ENCODE data around the gene DCN. TPM values are rescaled to one million over a fixed set of nuclear protein-coding genes. Genes with fewer than 3 reads are reported as not detected.

The DCN gene
- total RNA-seq, 1 donor from 2014 or later: 843 TPM

DNA sequence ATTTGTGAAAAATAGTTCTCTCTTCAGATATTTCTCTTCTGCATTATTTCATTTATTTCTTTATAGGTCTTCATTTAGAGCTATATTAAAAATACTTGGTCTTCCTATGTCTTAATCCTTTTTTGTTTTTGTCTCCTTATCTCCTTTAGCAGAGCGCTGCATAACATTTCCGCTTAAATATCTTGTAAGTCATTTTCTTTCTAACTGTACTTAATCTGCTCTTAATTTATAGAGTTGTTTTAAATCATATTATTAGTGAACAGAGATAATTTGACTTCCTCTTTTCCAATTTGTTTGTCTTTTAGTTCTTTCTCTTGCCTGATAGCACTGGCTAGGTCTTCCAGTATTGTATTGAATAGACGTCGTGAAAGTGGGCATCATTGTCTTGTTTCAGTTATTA is 89.3 kb downstream of the DCN start:
- ATAC-seq (no peak), DNase-seq (no peak)
- Histone ChIP-seq H3K27me3 (ENCODE audit: low read depth) (no peaks in the 10 kb centered on the region), H3K4me3 (no peak overlapping the region), H3K36me3 (no peaks in the 10 kb centered on the region), H3K4me1 (no peaks in the 10 kb centered on the region), H3K27ac (no peak overlapping the region), H3K9me3 (peaks cover 7% of the 10 kb centered on the region)
- intact Hi-C loops (cut with DNase I): no loop called here
- TF ChIP-seq, protein P1, sequence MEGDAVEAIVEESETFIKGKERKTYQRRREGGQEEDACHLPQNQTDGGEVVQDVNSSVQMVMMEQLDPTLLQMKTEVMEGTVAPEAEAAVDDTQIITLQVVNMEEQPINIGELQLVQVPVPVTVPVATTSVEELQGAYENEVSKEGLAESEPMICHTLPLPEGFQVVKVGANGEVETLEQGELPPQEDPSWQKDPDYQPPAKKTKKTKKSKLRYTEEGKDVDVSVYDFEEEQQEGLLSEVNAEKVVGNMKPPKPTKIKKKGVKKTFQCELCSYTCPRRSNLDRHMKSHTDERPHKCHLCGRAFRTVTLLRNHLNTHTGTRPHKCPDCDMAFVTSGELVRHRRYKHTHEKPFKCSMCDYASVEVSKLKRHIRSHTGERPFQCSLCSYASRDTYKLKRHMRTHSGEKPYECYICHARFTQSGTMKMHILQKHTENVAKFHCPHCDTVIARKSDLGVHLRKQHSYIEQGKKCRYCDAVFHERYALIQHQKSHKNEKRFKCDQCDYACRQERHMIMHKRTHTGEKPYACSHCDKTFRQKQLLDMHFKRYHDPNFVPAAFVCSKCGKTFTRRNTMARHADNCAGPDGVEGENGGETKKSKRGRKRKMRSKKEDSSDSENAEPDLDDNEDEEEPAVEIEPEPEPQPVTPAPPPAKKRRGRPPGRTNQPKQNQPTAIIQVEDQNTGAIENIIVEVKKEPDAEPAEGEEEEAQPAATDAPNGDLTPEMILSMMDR (IDR thresholded peaks at IDR 0.05): no peak

DNA sequence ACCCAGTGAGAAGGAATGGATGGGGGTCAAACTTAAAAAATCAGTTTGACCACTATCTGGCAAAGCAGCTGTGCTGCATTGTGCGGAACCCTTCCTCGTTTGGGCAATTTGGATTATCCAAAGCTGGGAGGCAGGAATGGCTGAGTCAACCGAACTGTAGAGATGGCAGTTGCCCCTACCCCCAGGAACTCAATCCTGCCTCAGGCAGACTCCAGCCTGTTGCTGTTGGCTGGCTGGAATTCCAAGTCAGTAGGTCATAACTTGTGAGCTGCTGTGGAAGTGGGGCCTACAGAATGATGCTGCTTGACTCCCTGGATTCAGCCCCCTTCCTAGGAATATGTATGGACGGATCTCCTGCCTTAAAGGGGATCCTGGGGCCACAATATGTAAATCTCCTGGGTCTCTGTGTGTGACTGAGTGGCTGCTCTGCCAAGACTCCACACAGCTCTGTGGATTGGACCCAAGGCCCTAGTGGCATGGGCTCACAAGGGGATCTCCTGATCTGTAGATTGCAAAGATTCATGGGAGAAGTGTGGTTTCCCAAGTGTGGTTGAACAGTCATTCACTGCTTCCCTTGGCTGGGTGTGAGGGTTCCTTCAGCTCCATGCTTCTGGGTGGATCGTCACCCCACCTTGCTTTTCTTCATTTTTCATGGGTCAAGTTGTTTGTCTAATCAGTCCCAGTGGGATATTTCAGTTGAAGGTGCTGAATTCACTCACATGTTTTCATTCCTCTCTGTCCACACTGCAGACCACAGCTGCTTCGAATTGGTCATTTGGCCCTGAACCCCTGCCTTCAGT is 90.5 kb downstream of the DCN start:
- no peak overlapping the region for H3K27ac ChIP-seq
- H3K27me3 ChIP-seq (ENCODE audit: low read depth): no peaks in the 10 kb centered on the region
- H3K9me3 ChIP-seq: peaks cover 7% of the 10 kb centered on the region
- no peak for DNase-seq
- ATAC-seq: no peak
- no peaks in the 10 kb centered on the region for H3K36me3 ChIP-seq
- intact Hi-C loops (cut with DNase I): no loop called here
- no peaks in the 10 kb centered on the region for H3K4me1 ChIP-seq
- H3K4me3 ChIP-seq: no peak overlapping the region
- TF ChIP-seq, protein P1 (IDR thresholded peaks at IDR 0.05): no peak

Other genes starting within 250 kb of the DCN start
- gene CCER1, start 227.6 kb downstream of the DCN start, total RNA-seq: not detected
- not detected for gene EPYC, start 177.8 kb downstream of the DCN start, total RNA-seq
- not detected for gene KERA, start 124.8 kb downstream of the DCN start, total RNA-seq
- 227 TPM for gene LUM, start 71.3 kb downstream of the DCN start, total RNA-seq